Rectal smooth muscle tissue (tissue), 1 donor: ENCODE data around the gene IL22RA2.

Experiments used
- H3K27ac ChIP-seq: one replicate; pipeline ENCODE4 v1.7.0; 2013; ENCODE audit warnings: low read depth, low read length, inconsistent platforms
- H3K27me3 ChIP-seq: one replicate; pipeline ENCODE4 v1.7.0; 2013; ENCODE audit warnings: low read length; ENCODE audit not compliant: control insufficient read depth, insufficient read depth
- H3K36me3 ChIP-seq: one replicate; pipeline ENCODE4 v1.7.0; 2013; ENCODE audit warnings: low read length; ENCODE audit not compliant: control insufficient read depth, insufficient read depth
- H3K4me1 ChIP-seq: one replicate; pipeline ENCODE4 v1.7.0; 2013; ENCODE audit warnings: low read length; ENCODE audit not compliant: control insufficient read depth, insufficient read depth
- H3K4me3 ChIP-seq: one replicate; pipeline ENCODE4 v1.7.0; 2013; ENCODE audit warnings: low read length
- H3K9ac ChIP-seq: one replicate; pipeline ENCODE4 v1.7.0; 2013; ENCODE audit warnings: low read length

IL22RA2 gene

DNA sequence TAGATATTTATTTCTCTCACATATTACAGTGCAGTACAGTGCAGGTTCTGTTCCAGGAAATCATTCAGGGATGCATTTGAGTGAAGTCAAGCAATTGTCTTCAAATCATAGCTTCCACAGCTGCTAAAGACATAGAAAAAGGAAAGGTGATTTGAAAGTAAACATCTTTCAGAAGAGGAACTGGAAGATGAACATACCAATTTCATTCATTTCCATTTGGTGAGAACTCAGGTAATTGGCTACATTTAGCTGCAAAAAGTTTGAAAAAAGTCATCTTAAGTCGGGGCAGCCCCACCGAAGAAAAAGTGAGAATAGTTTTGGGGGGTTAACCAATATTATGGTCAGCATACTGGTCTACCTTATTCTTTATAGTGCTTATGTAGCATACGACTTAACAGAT lies 67.3 kb downstream of the IL22RA2 start:
- Histone ChIP-seq H3K27me3 (no peaks in the 10 kb centered on the region), H3K36me3 (no peaks in the 10 kb centered on the region), H3K27ac (no peak overlapping the region), H3K4me3 (no peak overlapping the region), H3K9ac (no peak overlapping the region), H3K4me1 (no peaks in the 10 kb centered on the region)

DNA sequence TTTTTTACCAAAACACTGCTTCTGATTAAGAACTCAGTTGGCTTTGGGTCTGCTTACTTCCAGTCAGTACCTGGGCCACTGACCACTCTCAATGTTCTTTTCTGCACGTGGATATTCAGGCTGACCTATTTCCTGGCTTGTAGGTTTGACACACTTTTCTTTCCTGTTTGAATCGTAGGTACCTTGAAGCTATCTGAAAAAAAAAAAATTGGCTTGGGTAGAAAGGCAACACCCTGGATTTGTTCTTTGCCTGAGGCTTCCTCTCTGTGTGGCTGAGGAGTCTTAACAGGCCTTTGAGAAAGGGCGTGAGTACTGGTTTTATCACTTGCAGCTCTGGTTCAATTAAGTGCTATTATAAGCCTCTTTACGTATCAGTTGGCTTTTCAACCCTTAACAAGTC lies 68.1 kb downstream of the IL22RA2 start:
- Histone ChIP-seq H3K27ac (no peak overlapping the region), H3K4me3 (no peak overlapping the region), H3K36me3 (no peaks in the 10 kb centered on the region)

DNA sequence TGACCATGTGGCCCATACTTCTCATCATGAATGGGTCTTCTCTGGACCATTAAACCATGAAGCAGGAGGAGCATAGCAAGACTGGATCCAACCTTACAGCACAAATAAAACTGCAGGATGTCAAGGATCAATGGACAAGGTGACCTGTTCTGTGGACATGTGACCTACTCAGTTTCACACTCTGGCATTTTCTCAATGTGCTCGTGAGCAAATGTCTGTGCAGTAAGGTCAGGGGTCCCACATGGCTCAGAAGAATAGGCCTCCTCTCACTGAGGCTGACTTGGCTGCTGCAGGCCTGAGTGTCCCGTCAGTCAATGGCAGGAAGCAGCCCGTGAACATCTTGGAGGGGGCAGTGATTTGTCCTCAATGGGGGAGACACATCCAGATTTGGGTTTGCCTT lies 68.5 kb downstream of the IL22RA2 start:
- Histone ChIP-seq H3K27ac (no peak overlapping the region), H3K9ac (no peak overlapping the region), H3K4me3 (no peak overlapping the region), H3K4me1 (no peaks in the 10 kb centered on the region), H3K36me3 (no peaks in the 10 kb centered on the region), H3K27me3 (no peaks in the 10 kb centered on the region)

More for the DNA sequence above, 68.1 kb downstream of the IL22RA2 start:
- Histone ChIP-seq H3K4me1 (no peaks in the 10 kb centered on the region), H3K27me3 (no peaks in the 10 kb centered on the region), H3K9ac (no peak overlapping the region)

DNA sequence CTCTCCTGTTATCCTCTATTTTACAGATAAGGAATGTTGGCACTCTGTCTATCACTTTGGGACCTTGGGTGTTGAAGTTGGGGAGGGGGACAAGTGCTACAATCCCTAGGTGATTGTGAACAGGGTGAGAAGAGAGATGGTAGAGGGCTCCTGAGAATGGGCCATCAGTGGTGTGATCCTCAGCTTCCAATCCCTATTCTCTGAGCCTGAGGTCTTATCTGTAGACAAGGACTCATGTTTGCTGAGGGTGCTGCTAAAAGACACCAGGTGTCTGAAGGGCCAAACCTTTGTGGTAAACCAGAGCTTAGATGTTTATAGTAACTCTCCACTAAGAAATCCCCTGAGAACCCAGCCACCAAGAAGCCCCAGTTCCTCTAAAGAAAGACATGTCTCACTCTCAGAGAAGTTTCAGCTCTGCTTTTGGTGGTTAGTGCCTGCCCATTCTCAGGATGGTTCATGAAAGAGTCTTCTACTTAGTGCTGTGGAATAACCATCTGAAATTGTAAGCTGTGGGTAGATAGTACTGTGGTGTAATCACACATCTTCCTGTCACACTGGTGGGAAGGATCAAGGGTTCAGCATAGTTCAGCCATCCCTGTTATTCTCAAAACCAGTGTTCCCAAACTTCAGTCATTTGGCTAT lies 70.5 kb downstream of the IL22RA2 start:
- no peak overlapping the region for H3K27ac ChIP-seq

DNA sequence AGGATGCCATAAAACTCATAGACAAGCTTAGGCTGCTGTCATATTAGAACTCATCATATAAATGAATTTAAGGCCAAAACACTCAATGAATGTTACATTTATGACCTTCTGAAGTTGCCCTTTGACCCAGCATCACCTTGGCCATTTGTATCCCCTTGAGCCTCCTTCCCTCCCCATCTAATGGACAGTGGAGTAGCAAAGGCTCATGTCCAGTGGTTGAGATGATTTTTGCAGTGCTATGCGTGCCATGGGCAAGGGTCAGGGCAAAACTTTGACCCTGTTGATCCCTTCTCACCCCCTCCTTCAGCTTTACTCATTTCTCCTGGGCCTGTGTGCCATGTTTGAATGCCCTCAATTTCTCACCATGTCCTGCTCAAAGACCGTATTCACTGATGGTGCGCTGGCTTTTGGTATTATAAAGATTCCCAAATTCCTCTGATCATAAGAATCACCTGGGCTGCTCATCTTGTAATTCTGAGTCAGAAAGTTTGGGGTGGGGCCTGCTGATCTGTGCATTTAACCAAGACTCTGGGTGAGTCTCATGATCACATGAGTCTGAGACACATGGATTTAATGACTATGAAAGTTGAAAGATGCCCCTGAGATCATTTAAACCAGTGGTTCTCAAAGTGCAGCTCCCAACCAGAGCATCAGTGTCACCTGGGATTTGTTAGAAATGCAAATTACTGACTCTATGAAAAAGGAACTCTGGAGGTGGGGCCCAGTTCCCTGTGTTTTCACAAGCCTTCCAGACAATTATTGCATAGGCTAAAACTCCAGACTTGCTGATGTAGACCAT lies 71.2 kb downstream of the IL22RA2 start:
- Histone ChIP-seq H3K9ac (no peak overlapping the region), H3K27ac (no peak overlapping the region), H3K36me3 (no peaks in the 10 kb centered on the region), H3K4me1 (no peaks in the 10 kb centered on the region), H3K27me3 (no peaks in the 10 kb centered on the region), H3K4me3 (no peak overlapping the region)

More for the DNA sequence above, 70.5 kb downstream of the IL22RA2 start:
- Histone ChIP-seq H3K4me1 (no peaks in the 10 kb centered on the region), H3K27me3 (no peaks in the 10 kb centered on the region), H3K36me3 (no peaks in the 10 kb centered on the region), H3K9ac (no peak overlapping the region), H3K4me3 (no peak overlapping the region)

DNA sequence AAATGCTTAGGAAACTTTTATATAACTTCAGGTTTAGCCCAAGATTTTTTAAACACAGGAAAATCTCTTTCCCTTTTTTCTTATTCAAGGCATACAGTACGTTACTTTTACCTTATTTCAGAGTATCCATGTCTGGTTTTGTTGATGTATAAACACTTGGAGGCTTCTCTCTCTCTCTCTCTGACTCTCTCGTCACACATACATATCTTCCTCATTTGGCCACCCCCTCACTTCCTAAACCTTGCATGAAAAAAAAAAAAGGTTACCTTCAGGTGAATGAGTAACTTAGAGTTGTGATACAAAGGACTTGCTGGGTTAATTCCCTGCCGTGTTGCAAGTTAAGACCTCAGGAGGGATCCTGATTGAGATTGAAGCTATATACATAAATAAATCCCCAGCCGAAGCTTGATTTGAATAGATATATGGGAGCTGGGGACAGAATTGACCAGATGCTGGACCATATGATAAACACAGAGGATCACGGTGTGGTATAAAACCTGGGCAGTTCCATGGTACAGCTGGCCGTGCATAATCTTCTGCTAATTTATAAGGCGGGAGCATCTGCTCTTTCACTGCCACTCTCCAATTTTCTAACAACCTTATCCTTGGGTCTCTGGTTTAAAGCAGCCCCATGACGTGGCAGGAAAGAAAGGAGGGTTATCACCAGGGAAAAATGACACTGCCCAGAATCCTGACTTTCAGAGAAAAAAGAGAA lies 73.6 kb downstream of the IL22RA2 start:
- Histone ChIP-seq H3K4me3 (no peak overlapping the region), H3K27ac (no peak overlapping the region), H3K9ac (no peak overlapping the region), H3K36me3 (no peaks in the 10 kb centered on the region), H3K4me1 (no peaks in the 10 kb centered on the region), H3K27me3 (no peaks in the 10 kb centered on the region)

DNA sequence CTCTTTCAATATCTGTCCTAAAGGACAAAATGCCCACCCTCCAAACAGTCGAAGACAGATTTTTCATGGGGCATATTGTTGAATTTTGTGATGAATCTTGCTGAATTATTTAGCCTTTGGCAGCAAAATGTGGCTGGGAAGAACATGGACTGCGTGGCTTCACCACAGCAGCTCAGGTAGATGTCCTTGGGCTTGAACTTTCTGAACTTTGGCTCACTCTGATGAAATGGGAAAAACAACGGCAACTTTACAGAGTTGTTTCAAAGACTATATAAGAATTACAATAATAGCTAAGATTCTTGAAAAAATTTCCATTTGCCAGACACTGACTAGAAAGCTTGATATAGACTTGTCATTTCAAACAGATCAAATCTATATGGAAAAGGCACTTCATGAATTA lies 75.9 kb downstream of the IL22RA2 start:
- Histone ChIP-seq H3K9ac (no peak overlapping the region), H3K4me1 (no peaks in the 10 kb centered on the region), H3K4me3 (no peak overlapping the region)

DNA sequence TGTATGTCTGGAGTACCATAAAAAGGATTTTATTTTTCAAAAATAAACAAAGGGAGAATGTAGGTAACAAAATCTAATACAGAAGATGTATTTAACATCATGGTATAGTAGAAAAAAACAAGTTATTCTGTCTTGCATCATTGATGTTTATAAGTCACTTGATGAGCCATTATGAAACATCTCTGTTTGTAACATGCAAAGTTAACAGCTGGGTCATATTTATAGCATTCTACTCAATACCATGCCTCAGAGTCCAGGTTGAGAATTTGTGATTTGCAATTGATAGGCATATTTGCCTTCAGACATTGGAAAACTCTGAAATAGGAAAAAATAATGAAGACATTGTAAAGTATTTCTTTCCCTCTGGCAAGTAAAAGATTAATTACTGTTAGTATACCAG lies 76.4 kb downstream of the IL22RA2 start:
- Histone ChIP-seq H3K9ac (no peak overlapping the region), H3K4me3 (no peak overlapping the region), H3K4me1 (no peaks in the 10 kb centered on the region), H3K36me3 (no peaks in the 10 kb centered on the region), H3K27me3 (no peaks in the 10 kb centered on the region), H3K27ac (no peak overlapping the region)

More for the DNA sequence above, 75.9 kb downstream of the IL22RA2 start:
- no peak overlapping the region for H3K27ac ChIP-seq
- H3K27me3 ChIP-seq = no peaks in the 10 kb centered on the region
- H3K36me3 ChIP-seq = no peaks in the 10 kb centered on the region

DNA sequence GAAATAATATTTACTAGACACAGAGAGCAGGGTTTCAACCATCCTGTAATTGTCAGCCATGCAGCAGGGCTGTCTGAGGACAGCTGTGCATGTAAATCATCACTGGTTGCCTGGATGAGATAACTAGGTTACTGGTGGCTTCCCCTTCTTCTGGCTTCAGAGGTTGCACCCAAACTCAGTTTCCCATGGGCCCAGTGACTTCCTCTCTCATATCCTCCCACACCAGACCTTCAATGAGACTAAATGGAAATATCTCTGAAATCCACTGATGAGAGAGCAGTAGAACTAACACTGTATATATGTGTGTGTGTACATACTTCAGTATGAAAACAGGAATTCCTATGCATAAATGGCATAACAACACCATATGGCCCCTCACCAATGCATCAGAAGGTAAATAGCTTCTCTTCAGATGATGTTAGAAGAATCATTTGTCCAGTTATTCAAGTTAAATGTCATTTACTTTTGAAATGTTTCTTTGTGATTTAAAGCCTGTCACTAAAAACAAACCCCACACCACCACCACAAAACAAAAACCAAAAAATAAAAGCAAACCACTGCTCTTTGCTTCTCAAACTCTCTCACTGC lies 77.7 kb downstream of the IL22RA2 start:
- Histone ChIP-seq H3K4me1 (no peaks in the 10 kb centered on the region), H3K9ac (no peak overlapping the region), H3K27ac (no peak overlapping the region), H3K27me3 (no peaks in the 10 kb centered on the region), H3K36me3 (no peaks in the 10 kb centered on the region), H3K4me3 (no peak overlapping the region)

DNA sequence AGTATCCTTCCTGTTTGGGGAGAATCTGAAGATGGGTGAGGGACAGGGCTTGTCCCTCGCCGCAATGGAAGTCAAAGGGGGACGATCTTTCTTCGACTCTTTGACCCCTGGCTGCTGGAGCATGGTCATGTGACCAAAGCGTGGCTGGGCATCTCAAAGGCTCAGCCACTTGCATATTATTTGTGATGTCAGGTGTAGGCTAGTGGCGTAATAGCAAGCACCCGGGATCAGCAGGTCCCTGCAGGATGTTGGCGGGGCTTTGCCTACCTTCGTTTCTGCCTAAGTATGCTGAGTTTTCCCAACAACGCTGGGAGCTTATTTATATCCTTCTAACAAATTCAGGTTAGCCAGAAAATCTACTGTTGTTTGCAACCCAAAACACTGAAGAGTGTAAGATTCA lies 78.4 kb downstream of the IL22RA2 start:
- Histone ChIP-seq H3K4me3 (no peak overlapping the region), H3K27me3 (no peaks in the 10 kb centered on the region), H3K9ac (no peak overlapping the region), H3K36me3 (no peaks in the 10 kb centered on the region), H3K4me1 (no peaks in the 10 kb centered on the region), H3K27ac (no peak overlapping the region)

DNA sequence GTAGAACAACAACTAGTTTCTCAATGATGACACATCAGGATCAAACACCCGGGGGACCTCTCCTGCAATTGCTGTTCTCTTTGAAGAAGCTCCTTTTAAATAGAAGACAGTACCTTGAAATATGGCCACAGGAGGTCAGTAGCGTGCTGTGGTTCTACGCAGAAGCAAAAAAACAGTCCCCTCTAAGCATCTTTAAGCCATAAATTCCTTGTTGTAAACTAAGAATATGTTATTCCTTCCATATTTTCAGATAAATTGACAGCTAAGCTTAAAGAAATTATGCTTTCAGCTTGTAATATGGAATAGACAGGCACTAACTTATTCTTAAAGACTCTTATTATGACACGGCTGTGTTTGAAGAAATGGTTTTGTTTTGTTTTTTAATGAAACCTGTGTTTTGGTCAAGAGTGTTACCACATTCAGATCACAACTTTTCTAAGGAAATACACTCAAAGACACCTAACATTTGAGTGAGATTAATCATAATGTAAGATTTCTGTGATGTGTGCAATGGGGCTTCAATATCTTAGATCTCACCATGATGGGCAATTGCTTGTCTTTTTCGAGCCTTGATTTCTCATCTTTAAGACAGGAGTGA lies 78.9 kb downstream of the IL22RA2 start:
- H3K27me3 ChIP-seq = no peaks in the 10 kb centered on the region
- H3K4me3 ChIP-seq = no peak overlapping the region
- H3K4me1 ChIP-seq = no peaks in the 10 kb centered on the region
- no peak overlapping the region for H3K27ac ChIP-seq
- H3K36me3 ChIP-seq = no peaks in the 10 kb centered on the region
- no peak overlapping the region for H3K9ac ChIP-seq
